LNCAP (cell line): ENCODE measurements around the gene ACTR1A.

Experiments
- TF ChIP-seq, protein P1 (sequence below): fragments of 450-650 bp; IDR thresholded peaks from 2 replicates; pipeline ENCODE4 v1.5.1; 2017; ENCODE audit warnings: mild to moderate bottlenecking

ACTR1A gene

DNA sequence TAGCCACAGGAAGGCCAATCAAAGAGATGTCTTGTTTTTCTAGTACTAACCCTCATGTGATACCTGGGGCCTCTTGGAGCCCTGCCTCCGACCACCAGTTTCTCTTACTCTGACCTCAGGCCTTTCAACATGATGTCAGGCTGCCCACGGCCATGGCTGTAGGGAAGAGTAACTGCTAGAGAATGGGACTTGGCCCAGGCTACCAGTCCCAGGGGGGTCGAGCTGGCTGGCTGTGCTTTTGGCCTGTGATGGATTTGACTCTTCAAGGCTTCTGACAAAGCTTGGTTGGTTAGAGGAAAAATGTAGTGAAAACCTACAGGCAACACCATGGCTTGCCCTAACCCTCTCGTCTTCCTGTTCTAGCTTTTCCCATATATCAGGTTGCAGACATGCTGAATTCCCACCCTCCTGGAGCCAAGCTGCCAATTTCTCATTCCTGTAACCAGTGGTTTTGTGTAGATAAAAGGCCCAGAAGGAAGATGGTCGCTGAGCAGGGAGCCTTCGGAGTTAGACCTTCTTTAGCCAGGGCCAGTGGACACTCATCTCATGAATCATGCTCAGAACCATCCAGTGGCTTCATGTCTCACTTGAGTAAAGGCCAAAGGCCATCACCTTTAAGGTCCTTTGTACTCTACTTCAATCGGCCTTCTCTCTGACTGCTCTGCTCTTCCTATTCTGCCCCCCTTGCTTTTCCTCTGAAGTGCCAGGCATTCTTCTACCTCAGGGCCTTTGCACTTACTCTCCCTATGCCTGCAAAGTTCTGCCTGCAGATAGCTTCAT lies 20.9 kb upstream of the ACTR1A start:
- TF ChIP-seq, protein P1, sequence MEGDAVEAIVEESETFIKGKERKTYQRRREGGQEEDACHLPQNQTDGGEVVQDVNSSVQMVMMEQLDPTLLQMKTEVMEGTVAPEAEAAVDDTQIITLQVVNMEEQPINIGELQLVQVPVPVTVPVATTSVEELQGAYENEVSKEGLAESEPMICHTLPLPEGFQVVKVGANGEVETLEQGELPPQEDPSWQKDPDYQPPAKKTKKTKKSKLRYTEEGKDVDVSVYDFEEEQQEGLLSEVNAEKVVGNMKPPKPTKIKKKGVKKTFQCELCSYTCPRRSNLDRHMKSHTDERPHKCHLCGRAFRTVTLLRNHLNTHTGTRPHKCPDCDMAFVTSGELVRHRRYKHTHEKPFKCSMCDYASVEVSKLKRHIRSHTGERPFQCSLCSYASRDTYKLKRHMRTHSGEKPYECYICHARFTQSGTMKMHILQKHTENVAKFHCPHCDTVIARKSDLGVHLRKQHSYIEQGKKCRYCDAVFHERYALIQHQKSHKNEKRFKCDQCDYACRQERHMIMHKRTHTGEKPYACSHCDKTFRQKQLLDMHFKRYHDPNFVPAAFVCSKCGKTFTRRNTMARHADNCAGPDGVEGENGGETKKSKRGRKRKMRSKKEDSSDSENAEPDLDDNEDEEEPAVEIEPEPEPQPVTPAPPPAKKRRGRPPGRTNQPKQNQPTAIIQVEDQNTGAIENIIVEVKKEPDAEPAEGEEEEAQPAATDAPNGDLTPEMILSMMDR, result no peak

DNA sequence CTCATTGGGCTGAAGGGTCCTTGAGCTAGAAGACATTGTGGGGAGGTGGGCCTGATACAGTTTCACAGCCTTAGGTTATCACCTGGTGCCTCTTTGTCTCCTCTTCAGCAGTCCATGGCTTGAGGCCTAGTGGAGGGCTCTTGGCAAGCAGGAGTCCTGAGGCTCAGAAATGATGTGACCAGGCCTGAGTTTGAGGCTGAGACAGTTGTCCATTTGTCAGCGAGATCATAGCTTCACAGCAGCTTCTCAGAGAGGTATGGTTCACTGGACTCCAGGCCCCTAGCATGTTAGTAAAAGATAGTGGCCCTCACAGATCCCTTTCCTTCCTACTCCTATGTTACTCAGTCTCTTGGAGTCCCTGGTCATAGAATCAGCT lies 20.4 kb upstream of the ACTR1A start:
- TF ChIP-seq, protein P1, result no peak

DNA sequence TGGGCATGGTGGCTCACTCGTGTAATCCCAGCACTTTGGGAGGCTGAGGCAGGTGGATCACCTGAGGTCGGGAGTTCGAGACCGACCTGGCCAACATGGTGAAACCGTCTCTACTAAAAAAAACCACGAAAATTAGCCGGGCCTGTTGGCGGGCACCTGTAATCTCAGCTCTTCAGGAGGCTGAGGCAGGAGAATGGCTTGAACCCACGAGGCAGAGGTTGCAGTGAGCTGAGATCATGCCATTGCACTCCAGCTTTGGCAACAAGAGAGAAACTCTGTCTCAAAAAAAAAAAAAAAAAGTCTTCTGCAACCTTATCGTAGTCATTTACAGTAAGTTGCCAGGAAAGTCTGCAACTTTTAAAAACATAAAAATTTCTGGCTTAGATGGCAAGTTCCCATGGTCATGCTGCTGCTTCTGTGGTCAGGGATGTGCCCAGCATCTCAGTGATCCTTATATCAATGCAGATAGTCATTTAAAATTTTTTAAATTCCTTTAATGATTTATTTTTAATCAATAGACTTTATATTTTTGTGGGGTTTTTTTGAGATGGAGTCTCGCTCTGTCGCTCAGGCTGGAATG lies 16.8 kb upstream of the ACTR1A start:
- TF ChIP-seq, protein P1, result no peak

- TF ChIP-seq, protein P1, result no peak
Measured at GRCh38 chr10:102517553-102517952, 15.0 kb upstream of the ACTR1A start.

- TF ChIP-seq, protein P1, result no peak
Measured at GRCh38 chr10:102515724-102516123, 13.2 kb upstream of the ACTR1A start.

DNA sequence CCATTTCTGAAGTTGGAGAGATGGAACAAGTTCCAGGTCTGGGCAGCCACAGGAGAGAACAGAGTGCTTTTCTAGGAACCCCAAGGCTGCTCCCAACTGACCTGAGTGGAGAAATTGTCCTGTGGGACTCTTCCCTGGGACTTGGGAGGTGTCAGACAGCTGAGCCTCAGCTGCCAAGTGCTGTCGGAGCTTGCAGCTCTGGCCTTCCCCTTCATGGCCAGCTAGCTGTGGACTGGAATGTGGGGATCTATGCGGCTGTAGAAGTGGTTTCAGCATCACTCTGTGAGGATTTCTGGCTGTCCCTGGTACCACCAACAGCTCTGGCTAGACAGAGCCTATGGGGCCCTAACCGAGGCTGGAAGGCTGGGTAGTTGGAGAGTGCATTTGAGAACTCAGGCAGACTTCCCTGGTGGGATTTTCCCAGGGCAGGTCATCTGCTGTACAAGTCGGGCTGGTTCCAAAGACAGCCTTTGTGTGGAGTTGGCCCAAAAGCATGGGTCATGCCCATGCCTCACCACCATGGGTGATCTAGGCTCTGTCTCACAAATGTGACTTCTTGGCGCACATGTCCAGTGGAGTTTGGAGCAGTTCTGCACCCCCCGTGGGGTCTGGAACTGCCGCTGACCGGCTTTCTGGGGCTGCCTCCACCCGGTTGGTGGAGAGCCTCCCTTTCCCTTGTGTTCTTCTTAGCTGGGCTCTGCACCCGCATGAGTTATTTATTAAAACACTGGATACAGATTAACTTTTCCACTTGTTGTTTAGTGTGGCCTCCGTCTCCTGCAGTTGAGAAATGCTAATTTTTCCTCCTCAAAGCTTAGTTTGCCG lies 12.2 kb upstream of the ACTR1A start:
- TF ChIP-seq, protein P1, result no peak

GRCh38 chr10:102511583-102512274 lies 9.2 kb upstream of the ACTR1A start:
- TF ChIP-seq, protein P1, result no peak
